Osteocyte (in vitro differentiated cells): ENCODE data around the gene CFAP97D1. TPM values are rescaled to one million over a fixed set of nuclear protein-coding genes. Genes with fewer than 3 reads are reported as not detected.

Source experiments
- DNase-seq: peaks from one replicate; pipeline ENCODE4 v3.0.0; 2021; ENCODE audit warnings: mixed read lengths; ENCODE audit not compliant: unreplicated experiment; ENCODE audit errors: extremely low spot score
- H3K27ac Mint-ChIP-seq: one replicate; pipeline ENCODE4 v1.8.0; 2021; ENCODE audit warnings: mild to moderate bottlenecking, mixed read lengths; ENCODE audit not compliant: unreplicated experiment
- H3K27me3 Mint-ChIP-seq: one replicate; pipeline ENCODE4 v1.8.0; 2021; ENCODE audit warnings: mixed read lengths; ENCODE audit not compliant: unreplicated experiment
- H3K36me3 Mint-ChIP-seq: one replicate; pipeline ENCODE4 v1.8.0; 2021; ENCODE audit warnings: mixed read lengths; ENCODE audit not compliant: unreplicated experiment
- H3K4me1 Mint-ChIP-seq: one replicate; pipeline ENCODE4 v1.8.0; 2021; ENCODE audit warnings: mixed read lengths; ENCODE audit not compliant: unreplicated experiment
- H3K4me3 Mint-ChIP-seq: one replicate; pipeline ENCODE4 v1.8.0; 2021; ENCODE audit warnings: mild to moderate bottlenecking, moderate library complexity, mixed read lengths; ENCODE audit not compliant: unreplicated experiment
- H3K9me3 Mint-ChIP-seq: one replicate; pipeline ENCODE4 v1.8.0; 2021; ENCODE audit warnings: mixed read lengths; ENCODE audit not compliant: unreplicated experiment
- total RNA-seq: library from RNA; stranded (reverse); gene quantifications from 2 replicates; pipeline ENCODE4 v1.2.1, GENCODE V29; 2021
- TF ChIP-seq, protein P1 (sequence below): fragments of 200-600 bp; sonication (generic); IDR thresholded peaks from 2 replicates; pipeline ENCODE4 v1.5.0; 2021; ENCODE audit warnings: antibody characterized with exemption, mild to moderate bottlenecking, moderate library complexity

The CFAP97D1 gene
- total RNA-seq, 1 donor from 2014 or later: not detected

DNA sequence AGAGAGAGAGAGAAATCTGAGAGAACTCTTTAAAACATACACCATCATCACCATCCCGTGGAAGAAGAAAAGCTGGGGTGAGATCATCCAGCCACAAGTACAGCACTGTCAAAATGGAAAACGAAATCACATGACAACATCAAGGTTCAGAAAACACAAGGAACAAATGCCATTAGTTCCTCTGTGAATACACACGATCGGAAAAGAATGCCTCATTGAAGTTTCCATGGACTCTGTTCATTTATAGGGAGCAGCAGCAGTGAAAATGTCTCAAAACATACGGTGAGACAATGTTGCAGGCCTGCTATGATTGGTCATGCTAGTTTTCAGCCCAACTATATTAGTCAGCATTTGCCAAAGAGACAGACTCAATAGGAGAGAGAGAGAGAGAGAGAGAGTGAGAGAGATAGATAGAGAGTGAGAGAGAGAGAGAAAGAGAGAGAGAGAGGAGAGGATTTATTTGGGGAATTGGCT lies 4.4 kb downstream of the CFAP97D1 start:
- peaks cover 6% of the 10 kb centered on the region for H3K27me3 Mint-ChIP-seq
- no peaks in the 10 kb centered on the region for H3K36me3 Mint-ChIP-seq

DNA sequence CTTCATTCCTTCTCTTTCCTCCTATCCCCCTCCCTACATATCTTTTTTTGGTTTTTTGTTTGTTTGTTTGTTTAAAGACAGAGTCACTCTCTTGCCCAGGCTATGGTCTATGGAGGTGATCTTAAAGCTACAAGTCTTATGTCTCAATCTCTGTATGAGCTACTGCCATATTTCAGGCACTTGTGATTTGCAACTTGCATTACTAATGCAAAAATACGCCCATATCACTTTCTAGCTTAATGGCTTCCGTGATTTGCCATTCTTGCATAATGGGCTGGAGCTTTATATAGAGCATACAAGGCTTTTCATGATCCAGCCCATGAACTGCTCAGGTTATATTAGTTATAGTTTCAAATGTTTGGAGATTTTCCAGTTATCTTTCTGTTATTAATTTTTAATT lies 7.5 kb downstream of the CFAP97D1 start:
- TF ChIP-seq, protein P1, sequence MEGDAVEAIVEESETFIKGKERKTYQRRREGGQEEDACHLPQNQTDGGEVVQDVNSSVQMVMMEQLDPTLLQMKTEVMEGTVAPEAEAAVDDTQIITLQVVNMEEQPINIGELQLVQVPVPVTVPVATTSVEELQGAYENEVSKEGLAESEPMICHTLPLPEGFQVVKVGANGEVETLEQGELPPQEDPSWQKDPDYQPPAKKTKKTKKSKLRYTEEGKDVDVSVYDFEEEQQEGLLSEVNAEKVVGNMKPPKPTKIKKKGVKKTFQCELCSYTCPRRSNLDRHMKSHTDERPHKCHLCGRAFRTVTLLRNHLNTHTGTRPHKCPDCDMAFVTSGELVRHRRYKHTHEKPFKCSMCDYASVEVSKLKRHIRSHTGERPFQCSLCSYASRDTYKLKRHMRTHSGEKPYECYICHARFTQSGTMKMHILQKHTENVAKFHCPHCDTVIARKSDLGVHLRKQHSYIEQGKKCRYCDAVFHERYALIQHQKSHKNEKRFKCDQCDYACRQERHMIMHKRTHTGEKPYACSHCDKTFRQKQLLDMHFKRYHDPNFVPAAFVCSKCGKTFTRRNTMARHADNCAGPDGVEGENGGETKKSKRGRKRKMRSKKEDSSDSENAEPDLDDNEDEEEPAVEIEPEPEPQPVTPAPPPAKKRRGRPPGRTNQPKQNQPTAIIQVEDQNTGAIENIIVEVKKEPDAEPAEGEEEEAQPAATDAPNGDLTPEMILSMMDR: no peak

More for the DNA sequence above, 4.4 kb downstream of the CFAP97D1 start:
- Mint-ChIP-seq H3K4me3 (no peak overlapping the region), H3K27ac (no peak overlapping the region), H3K4me1 (peaks cover 5% of the 10 kb centered on the region), H3K9me3 (no peaks in the 10 kb centered on the region)
- TF ChIP-seq, protein P1: no peak
- DNase-seq: no peak

DNA sequence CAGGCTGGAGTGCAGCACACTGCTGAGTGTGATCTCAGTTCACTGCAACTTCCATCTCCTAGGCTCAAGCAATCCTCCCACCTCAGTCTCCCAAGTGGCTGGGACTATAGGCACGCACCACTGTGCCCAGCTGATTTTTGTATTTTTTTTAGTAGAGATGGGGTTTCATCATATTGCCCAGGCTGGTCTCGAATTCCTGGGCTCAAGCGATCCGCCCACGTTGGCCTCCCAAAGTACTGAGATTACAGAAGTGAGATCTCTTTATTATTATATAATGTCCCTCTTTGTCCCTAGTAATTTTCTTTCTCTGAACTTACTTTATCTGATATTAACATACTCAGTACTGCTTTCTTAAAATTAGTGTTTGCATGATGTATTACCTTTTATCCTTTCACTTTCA lies 8.3 kb downstream of the CFAP97D1 start:
- no peak overlapping the region for H3K4me3 Mint-ChIP-seq
- no peaks in the 10 kb centered on the region for H3K9me3 Mint-ChIP-seq
- TF ChIP-seq, protein P1: no peak
- no peak overlapping the region for H3K27ac Mint-ChIP-seq
- DNase-seq: no peak
- H3K4me1 Mint-ChIP-seq: peaks cover 5% of the 10 kb centered on the region
- H3K27me3 Mint-ChIP-seq: peaks cover 4% of the 10 kb centered on the region
- no peaks in the 10 kb centered on the region for H3K36me3 Mint-ChIP-seq

More for the DNA sequence above, 7.5 kb downstream of the CFAP97D1 start:
- no peak overlapping the region for H3K4me3 Mint-ChIP-seq
- peaks cover 5% of the 10 kb centered on the region for H3K4me1 Mint-ChIP-seq
- H3K9me3 Mint-ChIP-seq: no peaks in the 10 kb centered on the region
- no peak overlapping the region for H3K27ac Mint-ChIP-seq
- no peak for DNase-seq
- H3K36me3 Mint-ChIP-seq: no peaks in the 10 kb centered on the region
- H3K27me3 Mint-ChIP-seq: peaks cover 4% of the 10 kb centered on the region

DNA sequence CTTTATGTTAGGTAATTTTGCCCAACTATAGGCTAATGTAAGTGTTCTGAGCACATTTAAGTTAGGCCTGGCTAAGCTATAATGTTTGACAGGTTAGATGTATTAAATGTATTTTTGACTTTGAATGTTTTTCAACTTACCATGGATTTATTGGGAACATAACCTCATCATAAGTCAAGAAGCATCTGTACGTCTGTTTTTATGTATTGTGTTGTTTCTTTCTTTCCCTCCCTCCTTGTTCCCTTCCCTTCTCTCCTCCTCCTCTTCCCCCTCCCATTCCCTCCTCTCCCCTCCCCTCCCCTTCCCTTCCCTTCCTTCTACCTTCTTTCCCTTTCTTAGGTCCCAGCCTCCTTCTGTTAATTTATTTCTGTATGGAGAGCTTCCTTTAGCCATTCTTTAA lies 9.2 kb downstream of the CFAP97D1 start:
- Mint-ChIP-seq H3K36me3 (no peaks in the 10 kb centered on the region), H3K27ac (no peak overlapping the region), H3K27me3 (peaks cover 10% of the 10 kb centered on the region), H3K4me1 (no peaks in the 10 kb centered on the region), H3K4me3 (no peak overlapping the region), H3K9me3 (no peaks in the 10 kb centered on the region)
- TF ChIP-seq, protein P1: no peak
- no peak for DNase-seq

DNA sequence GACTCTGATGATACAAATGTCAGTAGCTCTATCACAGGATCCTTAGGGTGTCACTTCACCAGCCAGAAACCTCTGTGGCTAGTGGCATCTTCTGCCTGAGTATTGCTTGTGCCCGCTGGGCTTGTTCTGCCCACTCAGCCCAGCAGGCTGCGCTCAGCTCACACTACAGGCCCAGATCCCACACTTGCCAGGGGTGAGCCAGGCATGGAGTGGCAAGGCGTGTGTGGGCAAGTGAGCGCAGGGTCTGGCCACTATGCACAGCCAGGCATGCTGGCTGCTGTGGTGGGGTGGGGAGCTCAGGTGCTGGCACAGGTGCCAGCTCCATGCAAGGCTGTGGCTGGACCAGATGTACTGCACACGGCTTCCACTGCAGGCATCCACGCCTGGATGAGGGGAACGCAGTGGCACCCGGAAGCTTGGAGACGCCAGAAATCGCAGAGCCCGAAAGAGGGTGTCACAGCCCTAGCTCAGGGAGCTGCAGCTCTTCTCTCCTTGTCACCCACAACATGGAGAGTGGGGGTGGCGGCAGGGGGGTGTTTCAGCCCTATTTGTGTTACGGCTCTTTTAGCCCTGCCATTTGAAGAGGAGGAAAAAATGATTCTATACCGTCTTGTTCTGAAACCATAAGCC lies 10.2 kb downstream of the CFAP97D1 start:
- DNase-seq: no peak
- no peak overlapping the region for H3K27ac Mint-ChIP-seq
- no peaks in the 10 kb centered on the region for H3K4me1 Mint-ChIP-seq
- H3K4me3 Mint-ChIP-seq: no peak overlapping the region
- H3K9me3 Mint-ChIP-seq: no peaks in the 10 kb centered on the region
- TF ChIP-seq, protein P1: peak; percentile 26
- peaks cover 16% of the 10 kb centered on the region for H3K27me3 Mint-ChIP-seq
- H3K36me3 Mint-ChIP-seq: peaks cover 3% of the 10 kb centered on the region
